Kidney tubule cell (primary cell): Measurements from ENCODE around the gene RABEPK.
"Not testable (repeated sequence)": the region's sequence is repeated elsewhere in the genome, so short reads cannot be mapped to it uniquely, and the experiment has no call there.

Experiments
- DNase-seq: peaks from one replicate; pipeline ENCODE4 v3.0.0-alpha.2; 2018; ENCODE audit warnings: low spot score

The RABEPK gene

DNA sequence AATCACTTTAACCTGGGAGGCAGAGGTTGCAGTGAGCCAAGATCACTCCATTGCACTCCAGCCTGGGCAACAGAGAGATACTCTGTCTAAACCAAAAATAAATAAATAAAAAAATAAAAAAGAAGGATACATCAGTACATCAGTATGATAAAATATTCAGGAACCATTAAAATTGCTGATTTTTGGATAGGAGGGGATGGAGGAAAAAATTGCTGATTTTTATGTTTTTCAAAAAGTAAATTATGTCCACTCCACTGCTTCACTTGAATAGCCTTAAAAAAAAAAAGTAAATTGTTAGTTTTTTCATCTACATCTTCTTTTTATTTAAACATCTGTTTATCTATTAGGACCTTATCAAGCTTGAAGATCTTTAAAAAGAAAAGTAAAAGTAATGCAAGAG, 53.9 kb downstream of the RABEPK start:
- no peak for DNase-seq

DNA sequence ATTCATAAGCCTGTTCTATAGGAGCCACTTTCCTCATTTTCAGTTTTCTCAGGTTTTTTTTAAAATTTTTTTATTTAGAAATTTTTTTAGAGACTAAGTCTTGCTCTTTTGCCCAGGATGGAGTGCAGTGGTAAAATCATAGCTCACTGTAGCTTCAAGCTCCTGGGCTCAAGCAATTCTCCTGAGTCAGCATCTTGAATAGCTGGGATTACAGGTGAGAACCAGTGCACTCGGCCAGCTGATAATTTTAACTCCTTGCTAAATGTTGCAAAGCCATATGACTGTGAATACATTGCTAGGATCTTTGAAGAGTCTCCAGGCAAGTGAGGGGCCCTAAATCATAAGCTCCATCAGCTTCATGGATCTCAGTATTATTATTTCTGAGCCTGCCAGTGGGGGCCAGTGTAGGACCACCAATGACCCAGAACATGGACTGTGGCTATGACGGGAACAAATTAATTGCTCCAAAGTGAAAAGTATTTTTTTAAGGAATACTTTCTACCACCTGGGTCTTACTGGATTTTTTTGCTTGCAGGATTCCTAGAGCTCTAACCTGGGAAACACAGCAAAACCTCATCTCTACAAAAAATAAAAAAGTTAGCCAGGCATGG, 55.5 kb downstream of the RABEPK start:
- no peak for DNase-seq

DNA sequence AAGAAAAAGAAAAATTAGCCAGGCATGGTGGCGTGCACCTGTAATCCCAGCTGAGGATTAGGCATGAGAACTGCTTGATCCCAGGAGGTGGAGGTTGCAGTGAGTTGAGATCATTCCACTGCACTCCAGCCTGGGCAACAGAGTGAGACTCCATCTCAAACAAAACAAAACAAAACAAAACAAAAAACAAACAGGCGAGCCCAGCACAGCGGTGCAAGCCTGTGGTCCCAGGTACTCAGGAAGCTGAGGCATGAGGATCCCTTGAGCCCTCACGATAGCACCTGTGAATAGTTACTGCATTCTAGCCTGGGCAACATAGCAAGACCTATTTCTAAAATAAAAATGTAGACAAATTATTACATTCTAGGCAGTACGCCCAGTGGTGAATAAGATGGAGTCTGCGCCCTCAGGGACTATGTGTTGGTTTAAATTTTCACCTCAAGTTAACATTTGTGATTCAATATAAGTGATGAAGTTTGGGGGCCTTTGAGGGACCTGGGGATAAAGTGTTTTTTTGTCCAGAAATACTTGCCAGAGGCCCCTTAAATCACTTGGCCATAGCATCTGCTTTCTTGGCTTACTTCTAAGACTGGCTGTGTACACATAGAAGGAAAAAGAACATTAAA, 57.9 kb downstream of the RABEPK start:
- no peak for DNase-seq

DNA sequence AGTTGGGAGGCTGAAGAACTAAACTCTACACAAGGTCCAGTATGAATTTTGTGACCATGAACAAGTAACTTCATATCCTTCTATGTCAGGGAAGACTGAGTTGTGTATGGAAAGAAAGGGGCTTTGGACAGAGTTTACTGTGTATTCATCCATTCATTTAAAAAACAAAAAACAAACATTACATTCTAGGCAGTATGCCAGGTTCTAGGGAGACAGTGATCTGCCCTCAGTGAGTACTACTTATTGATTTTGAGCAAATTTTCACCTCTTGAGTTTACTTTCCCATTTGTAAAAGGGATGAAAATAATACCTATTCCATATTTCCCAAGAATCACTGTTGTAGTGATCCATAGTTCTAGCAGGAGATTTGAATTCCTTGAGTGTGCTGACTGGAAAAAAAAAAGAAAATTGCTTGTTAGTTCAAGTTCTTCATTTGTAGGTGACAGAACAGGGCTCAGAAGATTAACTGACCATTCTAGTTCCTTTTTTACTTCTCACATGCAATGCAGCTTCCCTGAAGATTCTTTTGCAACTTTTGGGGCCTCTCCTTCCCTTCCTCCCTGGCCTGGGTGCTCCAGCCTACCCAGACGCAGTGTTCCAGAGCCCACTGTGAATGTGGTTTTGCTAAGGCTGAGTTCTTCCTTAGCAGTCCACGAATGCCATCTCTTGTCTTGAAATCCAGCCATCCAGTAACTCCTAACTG, 58.6 kb downstream of the RABEPK start:
- DNase-seq: no peak

DNA sequence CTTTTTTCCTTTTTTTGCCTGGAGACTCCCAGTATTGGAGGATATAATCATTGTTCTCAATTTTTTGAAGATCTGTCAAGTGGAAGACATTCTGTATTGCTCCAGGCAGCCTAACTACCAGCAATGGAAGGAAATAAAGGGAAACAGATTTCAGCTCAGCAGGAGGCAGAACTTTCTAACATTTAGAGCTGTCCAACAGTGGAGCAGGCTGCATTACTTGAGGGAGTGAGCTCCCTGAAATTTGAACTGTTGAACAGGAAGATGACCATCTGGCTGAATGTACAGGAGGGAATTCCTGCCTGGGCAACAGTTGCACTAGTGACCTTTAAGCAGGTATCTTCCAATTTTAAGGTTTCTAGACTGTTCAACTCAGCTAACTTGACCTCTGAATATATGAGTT, 60.2 kb downstream of the RABEPK start:
- DNase-seq: no peak

DNA sequence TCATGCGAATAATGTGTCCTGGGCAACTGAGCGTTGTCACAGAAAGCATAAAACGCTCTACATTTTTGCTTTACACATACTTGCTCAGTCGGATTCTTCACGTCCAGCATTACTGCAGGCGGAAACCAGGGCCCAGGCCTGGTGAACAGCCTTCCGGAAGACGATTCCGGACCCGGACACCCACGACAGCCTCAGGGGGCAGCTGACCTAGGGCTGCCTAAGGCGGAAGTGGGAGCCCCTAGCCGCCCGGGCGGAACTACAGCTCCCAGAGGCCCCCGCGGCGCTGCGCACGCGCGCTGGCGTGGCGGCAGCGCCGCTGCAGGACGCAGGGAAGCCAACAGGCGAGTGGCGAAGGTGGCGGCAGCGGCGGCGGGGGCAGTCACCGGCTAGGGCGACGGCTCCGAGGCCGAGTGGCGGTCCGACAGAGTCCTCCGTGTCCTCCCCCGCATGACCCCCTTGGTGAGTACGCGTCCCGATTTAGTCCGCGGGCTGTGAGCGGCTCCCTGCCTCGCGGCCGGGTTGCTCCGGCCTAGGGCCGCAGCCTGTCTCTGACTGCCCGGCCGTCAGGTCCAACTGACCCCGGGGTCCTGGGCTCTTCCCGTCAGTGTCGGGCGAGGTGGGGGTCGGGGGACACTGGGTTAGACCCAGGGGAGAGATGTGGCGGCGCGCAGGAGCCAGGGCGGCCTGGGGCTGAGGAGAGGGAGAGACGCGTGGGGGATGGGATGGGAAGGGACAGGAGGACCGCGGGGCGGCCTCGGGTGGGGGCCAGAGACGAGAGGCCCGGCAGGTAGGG, 61.4 kb downstream of the RABEPK start, which contains the start of gene GAPVD1:
Gene GAPVD1 (plus strand): TSS at position 326 of the 793 bp plus-strand sequence. CDS start 37,096 bp downstream, outside the sequence.
- DNase-seq: peak; percentile 97

DNA sequence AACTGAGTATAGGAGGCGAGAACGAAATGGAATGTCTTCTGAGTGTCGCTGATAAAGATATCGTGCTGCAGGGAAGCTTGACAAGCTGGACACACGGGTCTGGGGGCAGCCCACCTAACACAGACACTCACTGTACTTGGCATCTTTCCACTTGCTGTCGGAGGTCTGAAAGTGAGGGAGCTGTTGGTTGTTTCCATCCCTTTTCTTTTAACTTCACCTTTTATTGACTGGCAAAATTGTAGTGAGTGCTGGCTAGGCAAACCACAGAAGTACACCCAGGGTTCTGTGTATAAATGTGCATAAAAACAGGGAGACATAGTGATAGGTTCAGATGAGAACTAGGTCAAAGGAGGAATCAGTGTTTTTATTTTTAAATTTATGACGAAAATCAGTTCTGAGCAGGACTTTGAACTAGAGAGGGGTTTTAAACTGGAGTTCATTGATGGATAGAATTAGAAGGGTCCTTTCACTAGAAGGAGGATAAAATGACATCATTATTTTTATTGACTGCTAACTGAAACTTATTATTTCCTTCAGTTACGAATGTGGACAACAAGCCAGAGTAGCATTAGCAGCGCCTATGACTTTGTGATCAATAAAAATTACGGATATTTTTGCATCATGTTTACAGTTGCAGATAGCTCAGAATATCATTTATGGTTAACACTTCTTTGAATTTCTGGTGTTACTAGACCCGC, 62.1 kb downstream of the RABEPK start:
- DNase-seq: no peak

DNA sequence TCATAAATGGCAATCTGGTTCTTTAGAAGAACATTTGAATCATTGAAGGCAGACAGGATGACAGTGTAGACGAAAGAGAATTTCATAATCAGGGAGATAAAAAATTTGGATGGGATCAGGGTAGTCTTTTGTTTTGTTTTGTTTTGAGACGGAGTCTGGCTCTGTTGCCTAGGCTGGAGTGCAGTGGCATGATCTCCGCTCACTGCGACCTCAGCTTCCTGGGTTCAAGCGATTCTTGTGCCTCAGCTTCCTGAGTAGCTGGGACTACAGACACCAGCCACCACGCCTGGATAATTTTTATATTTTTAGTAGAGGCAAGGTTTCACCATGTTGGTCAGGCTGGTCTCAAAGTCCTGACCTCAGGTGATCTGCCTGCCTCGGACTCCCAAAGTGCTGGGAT, 63.7 kb downstream of the RABEPK start:
- DNase-seq: not testable (repeated sequence)

DNA sequence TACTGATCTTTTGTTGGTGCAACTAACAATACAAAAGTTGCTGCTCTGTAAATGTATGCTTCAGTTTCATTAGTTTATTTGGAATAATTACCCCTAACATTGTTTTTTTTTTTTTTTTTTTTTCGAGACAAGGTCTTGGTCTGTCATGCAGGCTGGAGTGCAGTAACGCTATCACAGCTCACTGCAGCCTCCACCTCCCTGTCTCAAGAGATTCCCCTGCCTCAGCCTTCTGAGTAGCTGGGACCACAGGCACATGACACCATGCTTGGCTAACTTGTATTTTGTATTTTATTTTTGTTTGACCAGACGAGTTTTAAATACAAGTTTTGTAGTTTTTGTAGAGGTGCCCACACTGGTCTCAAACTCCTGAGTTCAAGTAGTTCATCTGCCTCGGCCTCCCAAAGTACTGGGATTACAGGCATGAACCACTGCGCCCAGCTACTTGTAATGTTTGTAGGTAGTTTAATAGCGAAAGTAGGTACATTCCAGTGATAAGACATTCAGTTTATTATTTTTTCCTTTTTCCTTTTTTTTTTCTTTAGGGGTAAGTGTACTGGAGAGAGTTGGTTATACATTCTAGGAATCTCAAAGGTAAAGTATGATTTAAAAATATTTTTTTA, 68.2 kb downstream of the RABEPK start:
- DNase-seq: no peak

DNA sequence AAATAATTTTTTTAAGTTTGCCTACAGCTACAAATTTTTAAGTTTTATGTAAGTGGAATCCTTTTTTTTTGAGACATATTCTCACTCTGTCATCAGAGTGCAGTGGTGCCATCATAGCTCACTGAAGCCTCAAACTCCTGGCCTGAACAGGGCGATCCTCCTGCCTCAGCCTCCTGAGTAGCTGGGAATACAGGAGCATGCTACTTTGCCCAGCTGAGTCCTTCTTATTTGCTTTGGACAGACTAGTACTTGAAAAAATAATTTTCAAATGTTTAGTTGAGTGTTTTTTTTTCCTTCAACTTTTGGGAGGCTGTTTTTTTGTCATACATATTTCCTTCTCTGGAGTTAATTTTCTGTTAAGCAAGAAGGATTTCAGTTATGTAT, 68.7 kb downstream of the RABEPK start:
- DNase-seq: no peak

DNA sequence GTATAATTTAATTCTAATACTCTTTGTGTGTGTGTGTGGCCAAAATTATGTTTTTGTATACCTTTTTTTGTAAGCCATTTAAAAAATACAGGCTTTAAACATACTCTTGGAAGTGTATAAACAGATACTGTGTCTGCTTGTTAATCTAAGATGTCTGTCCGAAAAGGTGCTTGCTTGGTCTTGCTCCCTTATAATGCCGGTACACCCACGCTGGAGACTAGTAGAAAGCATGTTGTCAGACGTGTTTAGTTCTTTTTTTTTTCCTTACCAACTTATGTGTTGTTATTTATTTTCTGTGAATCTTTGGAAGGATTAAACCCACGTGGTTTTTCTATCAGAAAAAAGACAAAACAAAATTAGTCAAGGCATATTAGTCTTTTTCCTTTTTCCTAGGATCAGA, 70.7 kb downstream of the RABEPK start:
- no peak for DNase-seq

DNA sequence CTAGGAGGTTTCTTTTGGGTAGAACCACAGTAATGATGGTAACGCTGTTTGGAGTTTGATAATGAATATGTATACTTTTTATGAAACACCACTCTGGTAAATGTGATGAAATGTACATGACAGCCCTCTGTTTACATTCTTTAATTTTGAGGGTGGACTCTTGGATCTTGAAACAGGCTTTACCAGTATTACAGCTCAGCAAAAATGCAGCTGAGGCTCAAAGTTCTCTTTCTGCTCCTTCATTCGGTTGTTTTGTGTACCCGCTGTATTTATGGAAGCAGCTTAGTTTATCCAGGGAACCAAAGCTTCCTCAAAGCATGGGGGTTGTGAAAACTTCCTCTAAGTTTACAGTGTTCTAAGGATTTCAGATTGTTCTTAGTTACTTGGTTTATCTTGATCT, 72.4 kb downstream of the RABEPK start:
- DNase-seq: no peak

DNA sequence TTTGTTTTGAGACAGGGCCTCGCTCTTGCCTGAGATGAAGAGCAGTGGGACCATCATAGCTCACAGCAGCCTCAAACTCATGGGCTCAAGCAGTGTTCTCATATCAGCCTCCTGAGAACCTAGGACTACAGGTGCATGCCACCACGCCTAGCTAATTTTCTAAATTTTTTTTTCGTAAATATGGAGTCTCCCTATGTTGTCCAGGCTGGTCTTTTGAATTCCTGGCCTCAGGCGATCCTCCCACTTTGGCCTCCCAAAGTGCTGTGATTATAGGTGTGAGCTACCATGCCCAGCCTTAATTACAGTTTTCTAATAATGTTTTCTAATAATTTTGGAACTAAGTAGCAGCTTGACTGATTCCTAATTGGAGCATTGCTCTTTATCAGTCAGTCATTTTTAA, 76.4 kb downstream of the RABEPK start:
- no peak for DNase-seq

DNA sequence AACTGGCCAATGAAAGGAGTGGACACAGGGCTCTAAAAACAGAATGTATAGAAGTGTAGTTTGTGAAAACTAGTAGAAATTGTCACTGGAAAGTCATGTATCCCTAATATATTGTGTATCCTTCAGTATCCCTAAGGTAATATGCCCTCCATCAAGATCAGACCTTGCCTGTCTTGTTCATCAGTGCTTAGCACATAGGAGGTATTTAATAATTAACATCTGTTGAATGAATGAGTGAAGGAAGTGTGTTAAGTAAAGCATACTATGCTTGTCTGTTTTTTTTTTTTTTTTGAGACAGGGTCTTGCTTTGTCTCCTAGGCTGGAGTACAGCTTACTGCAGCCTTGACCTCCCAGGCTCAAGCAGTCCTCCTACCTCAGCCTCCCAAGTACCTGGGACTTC, 77.1 kb downstream of the RABEPK start:
- peak; percentile 58 for DNase-seq

DNA sequence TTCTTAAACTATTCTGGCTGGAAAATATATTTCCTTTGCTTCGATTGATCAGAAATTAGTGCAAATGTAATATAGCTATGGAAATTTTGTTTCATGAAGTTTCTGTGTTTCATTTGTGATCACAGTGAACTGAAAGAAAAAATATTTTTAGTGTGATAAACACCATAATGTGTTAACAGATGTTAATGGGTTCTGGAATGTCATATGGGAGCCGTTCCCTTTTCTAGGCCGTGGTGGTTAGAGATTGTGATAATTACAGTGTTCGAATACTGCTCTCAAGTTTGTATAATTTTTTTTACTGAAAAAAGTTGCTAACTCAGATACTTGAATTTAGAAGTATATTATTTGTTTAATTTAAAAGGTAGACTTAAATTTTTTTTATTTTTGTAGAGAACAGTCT, 80.6 kb downstream of the RABEPK start:
- no peak for DNase-seq
